Hindlimb muscle (tissue), 1 donor: ENCODE measurements around the gene ABCF1. TPM values are rescaled to one million over a fixed set of nuclear protein-coding genes. Genes with fewer than 3 reads are reported as not detected.
"Not testable (repeated sequence)": the region's sequence is repeated elsewhere in the genome, so short reads cannot be mapped to it uniquely, and the experiment has no call there.

ENCODE experiments used
- DNase-seq: peaks from one replicate; pipeline ENCODE4 v3.0.0-alpha.2; 2013
- polyA plus RNA-seq: library from polyadenylated mRNA; unstranded; fragments of 120-200 nt; gene quantifications from one replicate; pipeline ENCODE4 v1.2.1, GENCODE V29; 2013; ENCODE audit not compliant: insufficient read length

ABCF1 gene
- polyA plus RNA-seq, result 54.8 TPM

GRCh38 chr6:30571075-30571761 lies at the start of gene ABCF1:
Gene ABCF1, plus strand, starts transcription at chr6:30571442. Its CDS starts 46 bp downstream, at chr6:30571488.
- DNase-seq, result peak; percentile 99

DNA sequence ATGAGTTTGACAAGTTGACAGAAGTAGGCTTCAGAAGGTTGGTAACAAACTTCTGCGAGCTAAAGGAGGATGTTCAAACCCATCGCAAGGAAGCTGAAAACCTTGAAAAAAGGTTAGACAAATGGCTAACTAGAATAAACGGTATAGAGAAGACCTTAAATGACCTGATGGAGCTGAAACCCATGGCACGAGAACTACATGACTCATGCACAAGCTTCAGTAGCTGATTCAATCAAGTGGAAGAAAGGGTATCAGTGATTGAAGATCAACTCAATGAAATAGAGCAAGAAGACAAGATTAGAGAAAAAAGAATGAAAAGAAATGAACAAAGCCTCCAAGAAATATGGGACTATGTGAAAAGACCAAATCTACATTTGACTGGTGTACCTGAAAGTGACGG lies 49.3 kb upstream of the ABCF1 start:
- not testable (repeated sequence) for DNase-seq

DNA sequence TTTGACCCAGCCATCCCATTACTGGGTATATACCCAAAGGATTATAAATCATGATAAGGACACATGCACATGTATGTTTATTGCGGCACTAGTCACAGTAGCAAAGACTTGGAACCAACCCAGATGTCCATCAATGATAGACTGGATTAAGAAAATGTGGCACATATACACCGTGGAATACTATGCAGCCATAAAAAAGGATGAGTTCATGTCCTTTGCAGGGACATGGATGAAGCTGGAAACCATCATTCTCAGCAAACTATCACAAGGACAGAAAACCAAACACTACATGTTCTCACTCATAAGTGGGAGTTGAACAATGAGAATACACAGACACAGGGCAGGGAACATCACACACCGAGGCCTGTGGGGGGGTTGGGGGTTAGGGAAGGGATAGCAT lies 44.8 kb upstream of the ABCF1 start:
- not testable (repeated sequence) for DNase-seq

GRCh38 chr6:30529349-30529875 lies 41.8 kb upstream of the ABCF1 start:
- not testable (repeated sequence) for DNase-seq

DNA sequence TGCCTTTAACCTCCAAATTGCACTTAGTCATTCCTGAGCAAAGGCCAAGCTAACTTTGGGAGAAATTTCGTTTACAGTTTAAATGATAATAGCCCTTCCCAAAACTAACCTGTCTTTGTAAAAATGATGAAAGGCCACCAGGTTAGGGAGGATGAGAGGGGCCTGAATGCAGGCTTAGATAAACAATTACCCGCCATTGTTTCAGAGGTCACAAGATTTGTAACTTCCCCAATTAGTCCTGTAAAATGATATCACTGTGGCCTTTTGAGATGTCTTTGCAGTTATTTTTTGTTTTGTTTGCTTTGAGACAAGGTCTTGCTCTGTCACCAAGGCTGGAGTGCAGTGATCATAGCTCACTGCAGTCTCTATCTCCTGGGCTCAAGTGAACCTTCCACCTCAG lies 41.2 kb upstream of the ABCF1 start:
- no peak for DNase-seq

DNA sequence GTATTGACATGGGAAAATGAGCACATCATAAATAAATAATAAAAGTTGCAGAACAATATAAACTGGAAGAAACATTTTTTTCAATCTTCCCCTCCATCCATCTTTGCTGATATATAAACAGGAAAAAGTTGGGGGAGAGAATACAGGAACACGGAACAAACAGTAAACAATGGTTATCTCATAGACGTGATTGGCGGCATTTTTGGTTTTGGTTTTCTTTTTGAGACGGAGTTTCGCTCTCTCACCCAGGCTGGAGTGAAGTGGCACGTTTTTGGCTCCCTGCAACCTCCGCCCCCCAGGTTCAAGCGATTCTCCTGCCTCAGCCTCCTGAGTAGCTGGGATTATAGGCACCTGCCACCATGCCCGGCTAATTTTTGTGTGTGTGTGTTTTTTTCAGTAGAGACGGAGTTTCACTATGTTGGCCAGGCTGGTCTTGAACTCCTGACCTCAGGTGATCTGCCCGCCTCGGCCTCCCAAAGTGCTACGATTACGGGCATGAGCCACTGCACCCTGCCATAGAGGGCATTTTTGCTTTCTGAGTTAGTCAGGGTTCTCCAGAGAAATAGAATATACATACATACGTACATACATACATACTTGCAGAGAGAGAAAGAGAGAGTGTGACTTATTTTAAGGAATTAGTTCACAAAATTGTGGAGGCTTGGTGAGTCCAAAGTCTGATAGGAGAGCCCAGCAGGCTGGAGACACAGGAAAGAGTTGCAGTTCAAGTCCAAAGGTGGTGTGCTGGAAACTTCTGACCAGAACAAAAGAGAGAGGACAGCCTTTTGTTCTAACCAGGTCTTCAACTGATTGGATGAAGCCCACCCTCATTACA lies 37.6 kb upstream of the ABCF1 start:
- no peak for DNase-seq

- no peak for DNase-seq
Measured at GRCh38 chr6:30537931-30538330, 33.3 kb upstream of the ABCF1 start.

DNA sequence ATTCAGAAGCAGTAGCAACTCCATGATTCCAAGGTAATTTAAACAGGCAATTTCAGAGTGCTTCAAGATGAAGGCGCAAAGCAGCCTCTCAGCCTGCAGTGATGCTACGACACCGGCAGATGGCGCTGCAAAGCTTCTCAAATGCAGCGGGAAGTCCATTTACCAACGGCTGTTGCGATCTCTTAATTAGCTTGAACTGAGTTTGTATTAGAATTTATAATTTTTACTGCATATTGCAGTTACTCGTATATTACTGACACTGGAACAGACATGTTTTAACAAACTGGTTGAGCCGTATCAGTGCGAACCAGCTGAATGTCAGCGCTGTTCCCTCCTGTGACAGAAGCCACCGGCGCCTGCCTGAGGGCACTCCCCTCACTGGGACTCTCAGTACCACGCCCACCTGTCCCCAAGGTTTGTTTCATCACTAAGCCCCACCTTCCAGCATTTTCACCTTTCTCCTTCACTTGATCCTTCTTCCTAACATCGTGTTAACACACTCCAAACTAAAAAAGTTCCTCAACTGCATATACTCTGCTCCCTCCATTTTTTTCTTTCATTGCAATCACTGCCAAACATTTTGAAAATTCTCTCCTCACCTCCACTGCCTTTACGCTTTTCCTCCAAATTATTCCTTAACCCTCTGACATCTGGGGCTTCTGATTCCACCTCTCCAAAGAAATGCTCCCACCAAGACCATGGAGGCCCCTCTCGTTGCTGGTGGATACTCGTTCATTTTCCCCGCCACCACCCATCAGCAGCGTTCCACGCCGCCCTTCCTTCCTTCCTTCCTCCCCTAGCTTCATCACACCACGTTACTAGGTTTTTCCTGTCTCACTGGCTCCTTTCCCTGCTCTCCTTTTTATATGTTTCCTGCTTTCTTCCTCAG lies 29.5 kb upstream of the ABCF1 start:
- DNase-seq, result peak; percentile 74

- DNase-seq, result no peak
Measured at GRCh38 chr6:30542404-30542725, 28.9 kb upstream of the ABCF1 start.

- no peak for DNase-seq
Measured at GRCh38 chr6:30542915-30543314, 28.3 kb upstream of the ABCF1 start.

- no peak for DNase-seq
Measured at GRCh38 chr6:30543821-30544220, 27.4 kb upstream of the ABCF1 start.

GRCh38 chr6:30544666-30545272 lies 26.5 kb upstream of the ABCF1 start:
- peak; percentile 38 for DNase-seq

- no peak for DNase-seq
Measured at GRCh38 chr6:30547454-30547853, 23.8 kb upstream of the ABCF1 start.

DNA sequence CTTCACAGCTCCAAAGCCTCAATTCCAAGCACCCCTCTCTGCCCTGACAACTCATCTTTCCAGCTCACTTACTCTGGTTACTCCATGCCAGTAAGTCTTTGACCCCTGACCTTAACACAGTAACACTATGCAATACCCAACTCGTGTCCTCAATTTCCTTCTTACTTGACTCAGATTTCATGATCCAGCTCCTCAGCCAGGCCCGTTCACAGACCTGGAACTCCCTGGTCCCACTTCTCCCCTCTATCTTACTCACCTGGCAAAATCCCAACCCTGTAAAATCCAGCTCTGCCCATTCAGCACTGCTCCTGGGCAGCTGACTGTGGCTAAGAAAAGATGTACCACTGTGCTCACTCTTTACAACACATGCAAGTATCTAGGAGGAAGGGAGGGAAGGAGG lies 22.9 kb upstream of the ABCF1 start:
- DNase-seq, result no peak

DNA sequence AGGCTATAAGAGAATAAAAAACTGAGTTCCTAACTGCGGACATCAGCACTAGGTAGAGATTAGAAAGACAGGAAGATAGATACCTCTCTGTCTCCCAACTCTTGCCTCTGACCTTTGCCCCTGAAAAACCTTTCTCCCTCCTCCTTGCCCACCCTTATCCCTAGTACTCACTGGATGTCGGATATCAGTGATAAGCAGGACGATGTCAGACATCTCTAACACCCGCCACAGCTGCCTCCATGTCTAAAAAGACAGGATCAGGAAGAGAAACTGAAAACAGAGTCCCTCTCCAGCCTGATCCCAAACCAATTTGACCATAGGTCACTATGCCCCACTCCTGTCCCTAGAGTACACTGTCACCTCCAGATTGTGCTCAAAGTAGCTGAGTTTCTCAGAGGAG lies 16.8 kb upstream of the ABCF1 start:
- no peak for DNase-seq

DNA sequence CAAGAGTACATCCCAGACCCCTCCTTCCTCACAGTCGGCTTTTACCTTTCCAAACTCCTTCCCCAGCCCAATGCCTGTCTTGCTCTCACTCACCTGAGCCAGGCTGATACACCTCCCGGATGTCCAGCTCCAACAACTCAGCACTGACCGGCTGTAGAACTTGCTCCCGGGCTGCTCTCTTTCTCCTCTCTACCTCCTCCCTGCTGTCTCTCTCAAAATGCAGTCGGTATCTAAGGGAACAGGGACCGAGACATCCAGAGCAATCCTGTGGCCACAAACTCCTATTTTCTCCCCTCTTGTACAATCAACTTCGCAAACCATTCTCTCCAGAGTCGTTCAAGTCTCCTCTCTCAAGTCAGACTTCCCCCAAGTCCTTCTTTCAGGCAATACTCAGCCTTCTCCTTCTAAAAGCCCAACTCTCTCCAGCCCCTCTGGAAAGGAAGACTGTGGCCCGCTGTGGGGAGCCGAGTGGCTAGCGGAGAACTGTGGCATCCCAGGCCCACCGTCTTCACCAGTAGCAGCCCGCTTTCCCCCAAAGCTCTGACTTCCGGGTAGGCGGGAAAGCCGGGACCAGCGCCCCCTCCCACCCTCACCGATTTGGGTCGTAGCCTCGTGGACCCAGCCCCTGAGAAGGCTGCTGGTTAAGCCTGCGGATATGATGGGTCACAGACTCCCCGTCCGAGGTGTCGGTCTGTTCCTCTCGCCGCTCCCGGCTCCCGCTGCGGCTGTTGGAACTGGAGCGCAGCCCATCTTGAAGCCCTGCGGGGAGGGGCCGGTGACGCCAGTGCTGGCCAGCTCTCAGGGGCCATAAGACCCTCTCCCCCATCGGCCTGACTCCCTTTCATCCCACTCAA lies 16.1 kb upstream of the ABCF1 start:
- DNase-seq, result no peak

DNA sequence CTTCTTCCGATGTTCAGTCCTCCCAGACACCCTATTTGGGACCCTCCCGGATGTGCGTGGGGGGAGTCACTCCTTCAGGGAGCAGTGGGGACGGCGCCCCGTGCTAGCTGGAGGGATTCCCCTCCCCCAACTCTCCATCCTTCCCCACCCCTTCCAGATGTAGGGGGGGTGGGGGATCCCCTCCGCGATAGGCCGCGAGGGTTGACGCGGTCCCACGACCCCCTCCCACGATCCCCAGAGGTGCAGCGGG lies 15.5 kb upstream of the ABCF1 start:
- DNase-seq, result peak; percentile 90

DNA sequence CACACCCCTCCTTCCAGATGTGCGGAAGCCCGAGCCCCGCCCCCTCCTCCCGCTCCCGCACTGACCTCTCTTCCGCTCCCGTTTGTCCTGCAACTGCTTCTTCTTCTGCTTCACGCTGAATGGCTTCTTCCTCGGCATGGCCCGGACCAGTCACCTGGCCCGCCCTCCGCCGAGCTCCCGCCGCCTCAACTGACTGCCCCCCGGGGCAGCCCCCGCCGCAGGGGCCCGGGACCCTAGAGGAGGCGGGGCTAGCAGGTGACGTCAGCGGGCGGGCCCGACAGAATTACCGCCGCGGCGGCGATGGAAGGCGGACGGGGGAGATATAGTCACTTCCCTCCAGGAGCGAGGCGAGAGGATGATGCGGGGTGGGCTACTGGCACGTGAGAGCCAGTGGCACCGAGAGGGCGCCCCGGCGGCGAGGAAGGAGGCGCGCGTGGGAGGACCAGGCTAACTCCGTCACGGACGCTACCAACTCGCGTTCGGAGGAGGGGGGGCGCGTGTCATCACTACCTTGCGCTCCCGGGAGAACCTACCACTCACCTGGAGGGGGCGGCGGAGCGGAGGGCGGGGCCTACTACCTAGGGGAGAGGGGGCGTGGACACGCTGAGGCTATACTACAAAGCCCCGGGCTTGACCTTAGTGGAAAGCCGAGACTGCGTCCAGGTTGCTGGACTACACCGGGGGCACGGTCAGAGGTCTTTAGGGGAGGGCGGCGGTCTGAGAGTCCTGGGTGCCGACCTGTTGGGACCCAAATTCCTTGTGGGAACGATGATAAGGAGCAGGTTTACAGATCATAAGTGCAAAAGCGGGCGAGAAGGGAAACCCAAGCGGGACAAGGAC lies 15.0 kb upstream of the ABCF1 start, which contains the start of gene GNL1:
TSS of gene GNL1 (minus strand) at position 424 of the 840 bp plus-strand sequence. CDS start at position 138, 286 bp downstream.
- peak; percentile 92 for DNase-seq

GRCh38 chr6:30556906-30557682 lies 14.1 kb upstream of the ABCF1 start, which contains the start of gene PRR3:
Gene PRR3, plus strand, starts transcription at chr6:30557295. Its CDS starts 50 bp downstream, at chr6:30557345.
- peak; percentile 93 for DNase-seq

- DNase-seq, result no peak
Measured at GRCh38 chr6:30557683-30557981, 13.6 kb upstream of the ABCF1 start.
